Kasumi-1 (cell line): ENCODE data around the gene NRF1.

ENCODE experiments used
- DNase-seq, 2 experiments: peaks; one replicate each; lab custom pipeline; 2025; lab: John Stamatoyannopoulos, UW

The NRF1 gene

DNA sequence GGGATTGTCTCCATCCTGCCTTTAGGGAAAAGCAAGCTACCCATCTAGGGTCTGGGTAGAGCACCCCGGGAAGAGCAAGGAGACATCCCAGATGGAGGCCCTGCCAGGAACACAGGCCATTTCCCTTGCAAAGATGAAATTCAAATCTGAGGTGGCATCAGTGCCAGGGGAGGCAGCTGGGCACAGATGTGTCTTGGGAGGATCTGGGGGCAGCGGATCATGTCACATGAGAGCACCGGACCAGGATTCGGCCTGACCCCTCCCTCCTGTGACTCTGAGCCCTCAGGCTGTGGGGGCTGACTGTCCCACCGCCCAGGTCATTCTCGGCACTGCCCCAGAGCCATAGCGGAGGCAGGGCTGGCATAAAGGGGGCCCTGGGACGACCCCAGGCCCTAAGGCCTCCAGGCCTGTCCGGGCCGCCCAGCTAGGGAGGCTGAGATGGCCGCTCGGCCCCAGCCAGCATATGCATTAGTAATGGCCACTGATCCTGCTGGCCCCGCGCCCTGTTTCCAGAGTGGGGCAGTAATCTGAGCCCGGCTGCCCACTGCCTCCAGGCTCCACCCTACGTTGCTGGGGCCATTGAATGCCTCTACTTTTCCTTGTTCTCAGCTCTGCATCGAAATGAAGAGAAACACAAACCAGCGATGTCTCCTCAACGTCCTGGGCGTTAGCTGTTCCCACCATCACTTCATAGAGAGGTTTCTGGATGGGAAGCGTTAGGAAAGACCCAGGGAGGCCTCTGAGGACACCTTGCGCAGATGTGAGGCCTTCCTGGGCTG is 192.8 kb downstream of the NRF1 start:
- no peak for DNase-seq

DNA sequence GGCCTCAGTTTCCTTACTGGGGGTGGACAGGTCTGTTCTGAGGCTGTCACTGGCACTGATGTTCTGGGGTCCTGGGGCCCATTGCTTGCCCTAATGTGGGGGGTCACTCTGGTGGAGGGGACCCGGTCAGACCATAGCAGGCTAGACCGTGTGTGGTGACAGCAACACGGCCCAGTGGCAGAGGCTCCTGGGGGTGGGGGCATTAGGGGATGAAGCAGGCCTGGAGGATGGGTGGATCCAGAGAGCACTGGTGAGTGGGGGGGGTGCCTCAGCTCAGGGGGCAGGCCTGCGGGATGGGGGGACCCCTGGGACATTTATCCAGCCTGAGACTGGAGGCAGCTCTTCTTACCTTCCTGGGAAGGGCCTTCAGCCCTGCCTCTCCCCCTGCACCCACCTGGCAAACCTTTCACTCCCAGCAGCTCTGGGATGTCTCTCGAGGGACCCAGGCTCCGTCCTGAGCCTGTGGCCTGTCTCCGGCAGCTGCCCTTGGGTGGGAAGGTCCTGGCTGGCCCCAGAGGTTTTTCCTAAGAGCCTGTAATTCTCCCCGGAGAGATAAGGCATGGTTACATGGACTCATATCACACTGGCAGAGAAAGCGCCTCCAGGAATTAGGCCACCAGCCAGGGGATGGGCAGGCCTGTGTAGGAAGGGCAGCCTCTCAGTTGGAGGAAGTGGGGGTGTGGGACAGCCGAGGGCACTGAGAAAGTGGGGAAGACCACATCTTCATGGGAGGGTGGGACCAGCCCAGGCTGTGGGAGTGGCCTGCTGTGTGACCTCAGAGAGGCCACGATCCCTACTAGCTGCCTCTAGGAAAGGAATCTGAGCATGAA is 193.6 kb downstream of the NRF1 start:
- DNase-seq = no peak
